Frontal cortex (tissue), 1 donor: ENCODE results near the gene GZF1. TPM values are rescaled to one million over a fixed set of nuclear protein-coding genes. Genes with fewer than 3 reads are reported as not detected.

Source experiments
- small RNA-seq: library from RNA; depleted of rRNA; stranded (forward); fragments of <200 nt; gene quantifications from one replicate; pipeline ENCODE3, GENCODE V24; 2014
- total RNA-seq: library from RNA; depleted of rRNA; stranded (reverse); fragments of >200 nt; gene quantifications from one replicate; pipeline ENCODE4 v1.2.3, GENCODE V29; 2014

The GZF1 gene
- total RNA-seq, 1 donor from 2014 or later: 17.9 TPM

Small RNA genes lying within 50 kb of the gene (small RNA-seq; reads per million reads assigned to genes)
- gene RNA5SP479: not detected

Other genes starting within 250 kb of the GZF1 start
- 20.4 TPM for gene NXT1, start 11.4 kb upstream of the GZF1 start, total RNA-seq
- gene NAPB, start 59.3 kb downstream of the GZF1 start, total RNA-seq: 97.8 TPM
- not detected for gene CSTL1, start 77.5 kb downstream of the GZF1 start, total RNA-seq
- gene CST11, start 90.7 kb downstream of the GZF1 start, total RNA-seq: not detected
- gene CST8, start 128.9 kb downstream of the GZF1 start, total RNA-seq: not detected
- not detected for gene CST9L, start 206.3 kb downstream of the GZF1 start, total RNA-seq
- gene CST9, start 243.7 kb downstream of the GZF1 start, total RNA-seq: not detected